Measurements from ENCODE around the gene ACOX1.

The ACOX1 gene

GRCh38 chr17:76014925-76015261 is 35.9 kb upstream of the ACOX1 start:
- no peak overlapping the region for H3K4me3 ChIP-seq (ENCODE audit: control insufficient read depth, low read depth, low read length)
- no peak for DNase-seq (ENCODE audit: low read depth)
- no peak for TF ChIP-seq CTCF (conservative IDR thresholded peaks at IDR 0.05; ENCODE audit: control insufficient read depth, insufficient read depth, low read depth, low read length)

GRCh38 chr17:76014100-76014924 is 35.3 kb upstream of the ACOX1 start:
- peak; percentile 88 for TF ChIP-seq CTCF (conservative IDR thresholded peaks at IDR 0.05; ENCODE audit: control insufficient read depth, insufficient read depth, low read depth, low read length)
- H3K4me3 ChIP-seq (ENCODE audit: control insufficient read depth, low read depth, low read length), result no peak overlapping the region
- DNase-seq (ENCODE audit: low read depth), result peak; percentile 63

GRCh38 chr17:76013377-76013932 is 34.5 kb upstream of the ACOX1 start:
- TF ChIP-seq CTCF (conservative IDR thresholded peaks at IDR 0.05; ENCODE audit: control insufficient read depth, insufficient read depth, low read depth, low read length), result no peak
- H3K4me3 ChIP-seq (ENCODE audit: control insufficient read depth, low read depth, low read length), result no peak overlapping the region
- no peak for DNase-seq (ENCODE audit: low read depth)

GRCh38 chr17:76011951-76012350 is 33.0 kb upstream of the ACOX1 start:
- no peak for DNase-seq (ENCODE audit: low read depth)
- no peak overlapping the region for H3K4me3 ChIP-seq (ENCODE audit: control insufficient read depth, low read depth, low read length)
- TF ChIP-seq CTCF (conservative IDR thresholded peaks at IDR 0.05; ENCODE audit: control insufficient read depth, insufficient read depth, low read depth, low read length), result no peak

- TF ChIP-seq CTCF (conservative IDR thresholded peaks at IDR 0.05; ENCODE audit: control insufficient read depth, insufficient read depth, low read depth, low read length), result no peak
- DNase-seq (ENCODE audit: low read depth), result no peak
- no peak overlapping the region for H3K4me3 ChIP-seq (ENCODE audit: control insufficient read depth, low read depth, low read length)
Observed at GRCh38 chr17:76009969-76010661, 31.1 kb upstream of the ACOX1 start.

GRCh38 chr17:76009447-76009846 is 30.5 kb upstream of the ACOX1 start:
- TF ChIP-seq CTCF (conservative IDR thresholded peaks at IDR 0.05; ENCODE audit: control insufficient read depth, insufficient read depth, low read depth, low read length), result no peak
- H3K4me3 ChIP-seq (ENCODE audit: control insufficient read depth, low read depth, low read length), result no peak overlapping the region
- no peak for DNase-seq (ENCODE audit: low read depth)

Data from fibroblast of mammary gland (primary cell).